ENCODE results near the gene ACR.

The ACR gene

GRCh38 chr22:50715250-50715649, 22.8 kb upstream of the ACR start:
- no peak for DNase-seq (ENCODE audit: low read depth)

GRCh38 chr22:50715776-50716175, 22.2 kb upstream of the ACR start:
- DNase-seq (ENCODE audit: low read depth), result no peak
- no peak overlapping the region for H3K4me3 ChIP-seq (ENCODE audit: low read depth, low read length)

More at GRCh38 chr22:50715250-50715649, 22.8 kb upstream of the ACR start:
- no peak overlapping the region for H3K4me3 ChIP-seq (ENCODE audit: low read depth, low read length)

DNA sequence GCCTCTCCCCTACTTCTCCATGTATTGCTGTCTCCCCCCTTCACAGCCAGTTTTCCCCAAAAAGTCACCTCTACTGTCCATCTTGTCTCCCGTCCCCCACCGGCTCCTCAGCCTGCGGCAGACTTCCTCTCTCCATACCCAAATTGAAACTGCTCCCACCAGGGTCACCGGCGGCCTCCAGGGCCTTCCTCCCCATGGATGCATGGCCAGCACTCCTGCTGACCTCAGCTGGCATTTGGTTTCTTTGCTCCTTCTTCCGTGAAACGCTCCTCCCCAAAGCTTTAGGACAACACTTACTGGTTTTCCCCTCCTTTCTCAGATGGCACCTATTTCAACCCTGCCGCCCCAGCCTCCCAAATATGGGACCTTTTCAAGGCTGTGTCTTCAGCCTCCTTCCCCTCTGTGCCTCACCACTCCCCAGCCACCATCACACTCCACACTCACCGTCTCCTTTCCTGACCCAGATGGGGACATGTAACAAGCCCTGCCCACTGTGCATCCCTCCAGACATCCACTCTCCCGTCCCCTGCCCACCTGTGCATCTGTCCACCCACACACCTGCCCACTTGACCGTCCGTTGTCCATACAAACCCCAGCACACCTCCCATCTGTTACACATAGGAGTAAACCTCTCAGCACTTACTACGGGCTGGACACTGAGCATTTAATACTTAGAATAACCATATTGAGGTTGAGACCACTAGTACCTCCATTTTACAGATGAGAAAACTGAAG, 21.5 kb upstream of the ACR start:
- no peak for DNase-seq (ENCODE audit: low read depth)
- no peak overlapping the region for H3K4me3 ChIP-seq (ENCODE audit: low read depth, low read length)

- DNase-seq (ENCODE audit: low read depth), result no peak
- no peak overlapping the region for H3K4me3 ChIP-seq (ENCODE audit: low read depth, low read length)
Observed at GRCh38 chr22:50717709-50718351, 20.2 kb upstream of the ACR start.

DNA sequence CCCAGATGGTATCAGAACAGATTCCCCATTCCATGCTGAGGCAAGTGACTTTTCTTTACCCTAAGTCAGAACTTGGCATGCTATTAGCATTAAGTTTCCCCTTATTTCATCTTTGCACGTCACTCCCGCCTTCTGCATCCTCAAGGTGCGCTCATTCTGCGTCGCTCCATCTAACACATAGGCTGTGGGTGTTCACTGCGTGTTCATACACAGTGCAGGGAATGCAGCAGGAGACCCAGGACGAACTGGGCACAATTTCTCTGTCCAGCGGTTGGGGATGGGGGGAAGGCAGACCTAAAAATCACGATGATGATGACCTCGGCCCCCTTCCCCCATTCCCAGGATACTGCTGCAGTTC, 19.7 kb upstream of the ACR start:
- DNase-seq (ENCODE audit: low read depth), result no peak
- no peak overlapping the region for H3K4me3 ChIP-seq (ENCODE audit: low read depth, low read length)

GRCh38 chr22:50719814-50720300, 18.1 kb upstream of the ACR start:
- H3K4me3 ChIP-seq (ENCODE audit: low read depth, low read length), result no peak overlapping the region
- no peak for DNase-seq (ENCODE audit: low read depth)

DNA sequence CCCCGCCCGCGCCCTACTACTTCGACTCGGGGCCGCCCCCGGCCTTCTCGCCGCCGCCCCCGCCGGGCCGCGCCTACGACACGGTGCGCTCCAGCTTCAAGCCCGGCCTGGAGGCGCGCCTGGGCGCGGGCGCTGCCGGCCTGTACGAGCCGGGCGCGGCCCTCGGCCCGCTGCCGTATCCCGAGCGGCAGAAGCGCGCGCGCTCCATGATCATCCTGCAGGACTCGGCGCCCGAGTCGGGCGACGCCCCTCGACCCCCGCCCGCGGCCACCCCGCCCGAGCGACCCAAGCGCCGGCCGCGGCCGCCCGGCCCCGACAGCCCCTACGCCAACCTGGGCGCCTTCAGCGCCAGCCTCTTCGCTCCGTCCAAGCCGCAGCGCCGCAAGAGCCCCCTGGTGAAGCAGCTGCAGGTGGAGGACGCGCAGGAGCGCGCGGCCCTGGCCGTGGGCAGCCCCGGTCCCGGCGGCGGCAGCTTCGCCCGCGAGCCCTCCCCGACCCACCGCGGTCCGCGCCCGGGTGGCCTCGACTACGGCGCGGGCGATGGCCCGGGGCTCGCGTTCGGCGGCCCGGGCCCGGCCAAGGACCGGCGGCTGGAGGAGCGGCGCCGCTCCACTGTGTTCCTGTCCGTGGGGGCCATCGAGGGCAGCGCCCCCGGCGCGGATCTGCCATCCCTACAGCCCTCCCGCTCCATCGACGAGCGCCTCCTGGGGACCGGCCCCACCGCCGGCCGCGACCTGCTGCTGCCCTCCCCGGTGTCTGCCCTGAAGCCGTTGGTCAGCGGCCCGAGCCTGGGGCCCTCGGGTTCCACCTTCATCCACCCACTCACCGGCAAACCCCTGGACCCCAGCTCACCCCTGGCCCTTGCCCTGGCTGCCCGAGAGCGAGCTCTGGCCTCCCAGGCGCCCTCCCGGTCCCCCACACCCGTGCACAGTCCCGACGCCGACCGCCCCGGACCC, 17.4 kb upstream of the ACR start:
- no peak overlapping the region for H3K4me3 ChIP-seq (ENCODE audit: low read depth, low read length)
- DNase-seq (ENCODE audit: low read depth), result no peak

GRCh38 chr22:50721257-50721844, 16.7 kb upstream of the ACR start:
- no peak for DNase-seq (ENCODE audit: low read depth)
- H3K4me3 ChIP-seq (ENCODE audit: low read depth, low read length), result no peak overlapping the region

DNA sequence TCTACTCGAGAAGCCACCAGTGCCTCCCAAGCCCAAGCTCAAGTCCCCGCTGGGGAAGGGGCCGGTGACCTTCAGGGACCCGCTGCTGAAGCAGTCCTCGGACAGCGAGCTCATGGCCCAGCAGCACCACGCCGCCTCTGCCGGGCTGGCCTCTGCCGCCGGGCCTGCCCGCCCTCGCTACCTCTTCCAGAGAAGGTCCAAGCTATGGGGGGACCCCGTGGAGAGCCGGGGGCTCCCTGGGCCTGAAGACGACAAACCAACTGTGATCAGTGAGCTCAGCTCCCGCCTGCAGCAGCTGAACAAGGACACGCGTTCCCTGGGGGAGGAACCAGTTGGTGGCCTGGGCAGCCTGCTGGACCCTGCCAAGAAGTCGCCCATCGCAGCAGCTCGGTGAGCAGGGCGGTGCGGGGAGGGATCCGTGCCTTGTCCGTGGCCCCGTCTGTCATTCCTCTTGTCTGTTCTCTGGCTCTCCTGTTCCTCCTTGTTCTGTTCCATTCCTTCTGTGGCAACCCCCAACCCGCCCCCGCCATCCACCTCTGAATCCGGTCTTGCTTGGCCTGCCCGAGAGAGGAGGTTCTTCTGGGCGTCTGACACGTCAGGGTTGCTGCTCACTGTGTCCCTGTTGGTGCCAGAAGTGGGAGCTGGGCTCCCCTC, 15.8 kb upstream of the ACR start:
- DNase-seq (ENCODE audit: low read depth), result no peak
- no peak overlapping the region for H3K4me3 ChIP-seq (ENCODE audit: low read depth, low read length)

DNA sequence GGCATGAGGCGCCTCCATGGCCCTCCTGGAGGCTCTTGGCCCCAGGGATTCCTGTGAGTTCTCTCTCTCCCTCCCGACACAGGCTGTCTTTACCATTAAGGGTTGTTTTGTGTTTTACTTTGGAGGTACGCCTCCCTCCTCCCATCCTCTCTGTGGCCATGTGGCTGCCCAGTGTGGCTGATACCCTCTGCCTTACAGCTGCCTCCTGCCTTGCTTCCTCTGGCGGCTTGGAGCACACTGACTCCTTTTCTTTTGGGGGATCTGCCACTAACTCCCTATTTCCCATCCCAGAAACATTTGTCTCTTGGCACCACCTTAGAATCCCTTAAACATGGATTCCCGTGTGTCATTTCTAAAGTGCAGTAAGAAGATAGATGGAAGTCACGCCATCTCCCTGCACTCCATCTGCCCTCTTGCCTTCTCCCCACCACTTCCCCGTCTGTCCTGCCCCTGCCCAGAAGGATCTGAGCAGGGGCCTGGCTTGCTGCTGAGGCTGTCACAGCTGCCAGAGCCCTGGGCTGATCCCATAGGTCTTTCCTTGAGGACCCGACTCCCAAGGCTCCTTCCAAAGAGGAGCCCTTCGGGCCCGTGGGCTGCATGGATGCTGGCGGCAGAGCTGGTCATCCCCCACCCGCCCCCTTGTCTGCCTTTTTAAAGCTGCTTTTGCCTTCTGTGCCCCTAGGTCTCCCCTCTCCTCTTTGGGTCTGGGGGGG, 15.1 kb upstream of the ACR start:
- no peak for DNase-seq (ENCODE audit: low read depth)
- no peak overlapping the region for H3K4me3 ChIP-seq (ENCODE audit: low read depth, low read length)

GRCh38 chr22:50723991-50724390, 14.0 kb upstream of the ACR start:
- no peak overlapping the region for H3K4me3 ChIP-seq (ENCODE audit: low read depth, low read length)
- DNase-seq (ENCODE audit: low read depth), result no peak

DNA sequence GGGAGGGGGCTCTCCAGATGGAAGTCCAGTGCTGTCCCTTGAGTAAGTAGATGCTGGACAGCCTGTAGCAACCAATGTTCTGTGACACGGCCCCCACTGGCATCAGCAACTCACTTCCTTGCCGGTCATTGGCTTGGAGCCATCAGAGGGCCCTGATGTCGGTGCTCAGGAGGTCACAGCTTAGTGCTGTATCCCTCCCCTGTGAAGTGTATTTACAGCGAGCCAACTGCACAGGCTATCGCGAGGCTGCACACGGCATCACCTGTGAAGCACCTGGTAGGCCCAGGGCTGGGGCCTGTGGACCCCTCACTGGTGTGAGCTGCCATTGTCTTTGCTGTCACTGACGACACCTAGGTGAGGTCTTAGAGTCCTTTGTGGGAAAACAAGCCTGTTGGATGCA, 13.4 kb upstream of the ACR start:
- H3K4me3 ChIP-seq (ENCODE audit: low read depth, low read length), result no peak overlapping the region
- DNase-seq (ENCODE audit: low read depth), result no peak

- H3K4me3 ChIP-seq (ENCODE audit: low read depth, low read length), result no peak overlapping the region
- DNase-seq (ENCODE audit: low read depth), result no peak
Observed at GRCh38 chr22:50725597-50725996, 12.4 kb upstream of the ACR start.

GRCh38 chr22:50726643-50727340, 11.2 kb upstream of the ACR start:
- DNase-seq (ENCODE audit: low read depth), result no peak
- H3K4me3 ChIP-seq (ENCODE audit: low read depth, low read length), result no peak overlapping the region

DNA sequence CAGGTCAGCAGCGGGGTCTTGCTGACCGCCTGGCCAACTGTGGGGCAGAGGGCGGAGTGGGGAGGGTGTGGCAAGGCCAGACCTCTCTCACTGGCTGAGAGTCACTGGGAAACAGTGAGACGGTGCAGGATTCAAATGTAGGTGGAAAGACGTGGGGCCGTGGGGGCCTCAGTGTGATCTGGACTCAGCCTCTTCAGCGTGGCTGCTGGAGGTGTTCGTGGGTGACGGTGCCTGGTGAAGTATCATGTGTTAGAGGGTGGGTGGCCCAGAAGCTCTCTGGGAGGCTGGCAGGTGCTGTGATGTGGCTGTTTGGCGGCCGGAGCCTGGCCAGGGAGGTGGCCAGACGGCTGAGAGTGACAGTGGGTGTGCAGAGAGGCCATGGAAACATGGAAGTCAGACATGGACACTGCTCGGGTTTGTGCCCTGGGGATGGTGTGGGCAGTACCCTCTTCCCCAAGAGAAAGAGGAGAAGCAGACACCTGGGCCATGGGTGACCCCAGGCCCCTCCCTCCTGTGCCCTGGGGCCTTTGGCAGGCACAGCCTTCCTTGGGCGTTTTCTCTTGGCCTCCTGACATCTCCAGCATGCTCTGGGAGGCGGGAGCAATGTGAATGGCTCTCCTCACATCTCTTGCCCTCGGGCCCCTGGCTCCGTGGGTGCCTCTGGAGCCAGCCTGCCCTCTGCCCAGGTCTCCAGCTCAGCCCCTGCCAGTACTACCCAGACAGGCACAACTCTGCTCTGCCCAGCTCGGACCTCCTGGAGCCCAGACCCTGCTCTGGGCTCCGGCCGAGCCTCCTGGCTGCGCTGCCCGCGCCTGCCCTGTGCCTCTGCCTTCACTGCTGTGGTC, 10.1 kb upstream of the ACR start:
- no peak overlapping the region for H3K4me3 ChIP-seq (ENCODE audit: low read depth, low read length)
- no peak for DNase-seq (ENCODE audit: low read depth)

GRCh38 chr22:50728523-50728931, 9.5 kb upstream of the ACR start:
- H3K4me3 ChIP-seq (ENCODE audit: low read depth, low read length), result no peak overlapping the region
- DNase-seq (ENCODE audit: low read depth), result no peak

DNA sequence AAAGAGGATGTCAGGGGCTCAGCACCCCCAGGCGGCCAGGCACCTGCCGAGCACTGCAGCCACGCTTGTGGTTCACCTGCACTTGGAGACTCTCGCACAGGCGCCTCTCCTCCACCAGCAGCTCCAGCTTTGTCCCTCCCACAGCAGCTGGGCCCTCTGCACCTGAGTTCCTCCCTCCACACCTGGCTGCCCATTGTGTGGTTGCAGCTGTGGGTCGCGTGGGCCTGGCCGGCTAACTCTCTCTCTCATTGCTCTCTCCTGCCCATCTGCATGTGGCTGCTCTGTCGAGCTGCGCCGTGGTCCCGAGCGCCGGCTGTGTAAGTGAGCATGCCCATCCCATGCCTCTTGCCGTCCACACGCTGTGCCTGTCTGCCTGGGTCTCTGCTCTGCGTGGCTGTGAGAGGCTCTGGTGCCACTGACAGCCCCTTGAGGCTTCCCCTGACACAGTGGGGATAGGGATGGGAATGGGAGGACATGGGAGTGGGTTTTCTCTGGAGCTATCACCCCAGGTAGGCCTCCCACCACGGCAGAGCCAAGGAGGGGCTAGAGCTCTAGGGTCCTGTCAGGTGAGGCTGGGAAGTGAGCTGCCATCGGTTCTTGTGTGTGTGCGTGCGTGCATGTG, 8.5 kb upstream of the ACR start:
- no peak overlapping the region for H3K4me3 ChIP-seq (ENCODE audit: low read depth, low read length)
- DNase-seq (ENCODE audit: low read depth), result no peak
